Measurements from ENCODE around the gene ANO10.

Gene ANO10

GRCh38 chr3:43542328-43543043 lies 79.3 kb downstream of the ANO10 start:
- no peak for FAIRE-seq

GRCh38 chr3:43540624-43541023 lies 81.2 kb downstream of the ANO10 start:
- DNase-seq (ENCODE audit: insufficient read length) (no peak), FAIRE-seq (no peak)
- no peak for TF ChIP-seq TAF1 (IDR thresholded peaks at IDR 0.05; ENCODE audit: borderline replicate concordance, low read depth, low read length)
- no peak for TF ChIP-seq POLR2A (IDR thresholded peaks at IDR 0.05; ENCODE audit: low read depth, low read length)
- no peak for TF ChIP-seq POLR2AphosphoS5 (IDR thresholded peaks at IDR 0.05; ENCODE audit: low read depth, low read length)

More at GRCh38 chr3:43542328-43543043, 79.3 kb downstream of the ANO10 start:
- no peak for DNase-seq (ENCODE audit: insufficient read length)
- TF ChIP-seq TAF1 (IDR thresholded peaks at IDR 0.05; ENCODE audit: borderline replicate concordance, low read depth, low read length), result no peak
- no peak for TF ChIP-seq POLR2AphosphoS5 (IDR thresholded peaks at IDR 0.05; ENCODE audit: low read depth, low read length)
- no peak for TF ChIP-seq POLR2A (IDR thresholded peaks at IDR 0.05; ENCODE audit: low read depth, low read length)

- TF ChIP-seq POLR2A (IDR thresholded peaks at IDR 0.05; ENCODE audit: low read depth, low read length) (no peak), POLR2AphosphoS5 (IDR thresholded peaks at IDR 0.05; ENCODE audit: low read depth, low read length) (no peak), TAF1 (IDR thresholded peaks at IDR 0.05; ENCODE audit: borderline replicate concordance, low read depth, low read length) (no peak)
- DNase-seq (ENCODE audit: insufficient read length) (no peak), FAIRE-seq (no peak)
These were observed 82.5 kb downstream of the ANO10 start for GRCh38 chr3:43539321-43539720.

- DNase-seq (ENCODE audit: insufficient read length) (no peak), FAIRE-seq (no peak)
- no peak for TF ChIP-seq POLR2AphosphoS5 (IDR thresholded peaks at IDR 0.05; ENCODE audit: low read depth, low read length)
- TF ChIP-seq POLR2A (IDR thresholded peaks at IDR 0.05; ENCODE audit: low read depth, low read length), result no peak
- TF ChIP-seq TAF1 (IDR thresholded peaks at IDR 0.05; ENCODE audit: borderline replicate concordance, low read depth, low read length), result no peak
These were observed 84.6 kb downstream of the ANO10 start for GRCh38 chr3:43537225-43537624.

GRCh38 chr3:43534675-43535074 lies 87.1 kb downstream of the ANO10 start:
- TF ChIP-seq TAF1 (IDR thresholded peaks at IDR 0.05; ENCODE audit: borderline replicate concordance, low read depth, low read length) (no peak), POLR2AphosphoS5 (IDR thresholded peaks at IDR 0.05; ENCODE audit: low read depth, low read length) (no peak), POLR2A (IDR thresholded peaks at IDR 0.05; ENCODE audit: low read depth, low read length) (no peak)
- no peak for FAIRE-seq
- DNase-seq (ENCODE audit: insufficient read length), result no peak

GRCh38 chr3:43533009-43533408 lies 88.8 kb downstream of the ANO10 start:
- no peak for FAIRE-seq
- DNase-seq (ENCODE audit: insufficient read length), result no peak
- TF ChIP-seq TAF1 (IDR thresholded peaks at IDR 0.05; ENCODE audit: borderline replicate concordance, low read depth, low read length) (no peak), POLR2A (IDR thresholded peaks at IDR 0.05; ENCODE audit: low read depth, low read length) (no peak), POLR2AphosphoS5 (IDR thresholded peaks at IDR 0.05; ENCODE audit: low read depth, low read length) (no peak)

- FAIRE-seq (no peak), DNase-seq (ENCODE audit: insufficient read length) (no peak)
These were observed 90.0 kb downstream of the ANO10 start for GRCh38 chr3:43531835-43532234.

GRCh38 chr3:43528498-43529099 lies 93.2 kb downstream of the ANO10 start:
- FAIRE-seq, result no peak
- DNase-seq (ENCODE audit: insufficient read length), result no peak
- no peak for TF ChIP-seq TAF1 (IDR thresholded peaks at IDR 0.05; ENCODE audit: borderline replicate concordance, low read depth, low read length)
- TF ChIP-seq POLR2AphosphoS5 (IDR thresholded peaks at IDR 0.05; ENCODE audit: low read depth, low read length), result no peak
- no peak for TF ChIP-seq POLR2A (IDR thresholded peaks at IDR 0.05; ENCODE audit: low read depth, low read length)

More at GRCh38 chr3:43531835-43532234, 90.0 kb downstream of the ANO10 start:
- TF ChIP-seq POLR2A (IDR thresholded peaks at IDR 0.05; ENCODE audit: low read depth, low read length) (no peak), TAF1 (IDR thresholded peaks at IDR 0.05; ENCODE audit: borderline replicate concordance, low read depth, low read length) (no peak)

GRCh38 chr3:43526956-43527355 lies 94.9 kb downstream of the ANO10 start:
- DNase-seq (ENCODE audit: insufficient read length), result no peak
- no peak for FAIRE-seq
- TF ChIP-seq POLR2AphosphoS5 (IDR thresholded peaks at IDR 0.05; ENCODE audit: low read depth, low read length) (no peak), POLR2A (IDR thresholded peaks at IDR 0.05; ENCODE audit: low read depth, low read length) (no peak), TAF1 (IDR thresholded peaks at IDR 0.05; ENCODE audit: borderline replicate concordance, low read depth, low read length) (no peak)

GRCh38 chr3:43525941-43526607 lies 95.7 kb downstream of the ANO10 start:
- no peak for FAIRE-seq
- DNase-seq (ENCODE audit: insufficient read length), result no peak
- no peak for TF ChIP-seq POLR2AphosphoS5 (IDR thresholded peaks at IDR 0.05; ENCODE audit: low read depth, low read length)
- no peak for TF ChIP-seq TAF1 (IDR thresholded peaks at IDR 0.05; ENCODE audit: borderline replicate concordance, low read depth, low read length)
- TF ChIP-seq POLR2A (IDR thresholded peaks at IDR 0.05; ENCODE audit: low read depth, low read length), result no peak

GRCh38 chr3:43525386-43525785 lies 96.4 kb downstream of the ANO10 start:
- FAIRE-seq, result no peak
- DNase-seq (ENCODE audit: insufficient read length), result no peak
- no peak for TF ChIP-seq POLR2AphosphoS5 (IDR thresholded peaks at IDR 0.05; ENCODE audit: low read depth, low read length)
- no peak for TF ChIP-seq TAF1 (IDR thresholded peaks at IDR 0.05; ENCODE audit: borderline replicate concordance, low read depth, low read length)
